Prostate gland (tissue), 2 donors: ENCODE data around the gene VASN.

Source experiments
- POLR2AphosphoS5 ChIP-seq: sonication (generic); formaldehyde crosslinking; IDR thresholded peaks from one replicate; pipeline ENCODE4 v1.6.1; 2017; ENCODE audit warnings: antibody characterized with exemption
- TF ChIP-seq, protein P1 (sequence below), 4 experiments: fragments of 200-600 bp in 2 of 4; fragments of 450-650 bp in 2 of 4; sonication (generic) in 2 of 4; IDR thresholded peaks; 1 replicate in 3 of 4; 2 replicates in 1 of 4; pipeline ENCODE4 v1.5.1; 2016 to 2019; ENCODE audit warnings: antibody characterized with exemption in 4 of 4, mild to moderate bottlenecking in 2 of 4, moderate library complexity in 2 of 4

DNA sequence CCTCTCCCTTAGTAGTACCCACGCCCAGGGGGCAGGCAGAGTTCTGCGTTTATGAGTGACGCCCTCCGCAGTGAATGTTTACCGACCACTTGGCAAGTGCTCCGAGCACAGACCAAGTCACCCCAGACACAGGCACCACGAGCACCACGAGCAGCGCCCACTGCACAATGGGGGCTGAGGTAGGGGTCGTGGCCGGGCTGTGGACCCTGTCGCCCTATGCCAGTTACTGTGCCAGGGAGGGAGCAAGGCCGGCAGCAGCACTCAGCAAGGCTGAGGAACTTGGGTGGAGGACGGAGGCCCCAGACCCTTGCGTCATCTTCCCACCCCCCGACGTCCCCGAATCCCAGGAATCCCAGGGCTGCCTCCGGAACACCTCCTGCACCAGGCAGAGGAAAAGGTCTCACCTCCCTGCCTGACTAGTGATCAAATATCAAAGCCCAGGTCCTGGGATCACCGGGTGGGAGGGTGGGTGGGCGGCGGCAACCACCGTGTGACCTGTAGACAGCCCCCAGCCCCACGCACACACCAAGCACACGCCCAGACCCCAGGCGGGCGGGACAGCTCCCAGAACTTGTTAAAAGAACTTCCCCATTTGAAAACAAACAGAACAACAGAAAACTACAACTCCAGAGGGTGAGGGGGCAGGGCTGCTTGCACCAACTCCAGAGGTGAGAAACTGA, 5.4 kb downstream of the VASN start:
- TF ChIP-seq, protein P1, sequence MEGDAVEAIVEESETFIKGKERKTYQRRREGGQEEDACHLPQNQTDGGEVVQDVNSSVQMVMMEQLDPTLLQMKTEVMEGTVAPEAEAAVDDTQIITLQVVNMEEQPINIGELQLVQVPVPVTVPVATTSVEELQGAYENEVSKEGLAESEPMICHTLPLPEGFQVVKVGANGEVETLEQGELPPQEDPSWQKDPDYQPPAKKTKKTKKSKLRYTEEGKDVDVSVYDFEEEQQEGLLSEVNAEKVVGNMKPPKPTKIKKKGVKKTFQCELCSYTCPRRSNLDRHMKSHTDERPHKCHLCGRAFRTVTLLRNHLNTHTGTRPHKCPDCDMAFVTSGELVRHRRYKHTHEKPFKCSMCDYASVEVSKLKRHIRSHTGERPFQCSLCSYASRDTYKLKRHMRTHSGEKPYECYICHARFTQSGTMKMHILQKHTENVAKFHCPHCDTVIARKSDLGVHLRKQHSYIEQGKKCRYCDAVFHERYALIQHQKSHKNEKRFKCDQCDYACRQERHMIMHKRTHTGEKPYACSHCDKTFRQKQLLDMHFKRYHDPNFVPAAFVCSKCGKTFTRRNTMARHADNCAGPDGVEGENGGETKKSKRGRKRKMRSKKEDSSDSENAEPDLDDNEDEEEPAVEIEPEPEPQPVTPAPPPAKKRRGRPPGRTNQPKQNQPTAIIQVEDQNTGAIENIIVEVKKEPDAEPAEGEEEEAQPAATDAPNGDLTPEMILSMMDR (IDR thresholded peaks at IDR 0.05) = no peak
- TF ChIP-seq POLR2AphosphoS5 = no peak
